Cerebellar cortex (tissue), 1 donor: ENCODE measurements around the gene CARD19.

Source experiments
- DNase-seq: peaks from one replicate; pipeline ENCODE4 v3.0.0-alpha.2; 2015; ENCODE audit warnings: low spot score

The CARD19 gene

GRCh38 chr9:93161786-93162562, 66.0 kb downstream of the CARD19 start:
- DNase-seq = peak; percentile 79
